Activated T-helper 1 cell treated with anti-CD3 and anti-CD28 coated beads, Interleukin-12 subunit alpha, Interleukin-12 subunit beta, Interleukin-2, Interleukin-4 antibody, amounts not matched to agents 30 ng/mL and 10 ng/mL and 1 ng/mL, durations not matched to agents 14 hours and 24 hours and 36 hours (primary cell): ENCODE data around the gene SNAI3. TPM values are rescaled to one million over a fixed set of nuclear protein-coding genes. Genes with fewer than 3 reads are reported as not detected.

ENCODE experiments used
- DNase-seq: peaks from one replicate; pipeline ENCODE4 v3.0.0; 2021; ENCODE audit warnings: low spot score
- H3K27ac Mint-ChIP-seq: one replicate; pipeline ENCODE4 v1.8.0; 2021; ENCODE audit warnings: mild to moderate bottlenecking, mixed read lengths
- H3K27me3 Mint-ChIP-seq: one replicate; pipeline ENCODE4 v1.8.0; 2022; ENCODE audit warnings: mild to moderate bottlenecking, moderate library complexity, mixed read lengths; ENCODE audit not compliant: insufficient read depth
- H3K36me3 Mint-ChIP-seq: one replicate; pipeline ENCODE4 v1.8.0; 2021; ENCODE audit warnings: low read depth, mixed read lengths
- H3K4me1 Mint-ChIP-seq: one replicate; pipeline ENCODE4 v1.8.0; 2021; ENCODE audit warnings: low read depth, mixed read lengths
- H3K4me3 Mint-ChIP-seq: one replicate; pipeline ENCODE4 v1.8.0; 2021; ENCODE audit warnings: mild to moderate bottlenecking, moderate library complexity, mixed read lengths
- H3K9me3 Mint-ChIP-seq: one replicate; pipeline ENCODE4 v1.8.0; 2021; ENCODE audit warnings: mixed read lengths
- intact Hi-C: fragments of 100-400 bp; cut with micrococcal nuclease; formaldehyde crosslinking; loops from one replicate; pipeline ENCODE4 v1.15.1; 2024
- total RNA-seq: library from RNA; stranded (reverse); gene quantifications from 2 replicates; pipeline ENCODE4 v1.2.3, GENCODE V29; 2022

Gene SNAI3
- total RNA-seq, 1 donor from 2014 or later, result 2.4 TPM

- peaks cover 2% of the 10 kb centered on the region for H3K4me1 Mint-ChIP-seq
- no peak for DNase-seq
- H3K27me3 Mint-ChIP-seq, result no peaks in the 10 kb centered on the region
- H3K27ac Mint-ChIP-seq, result no peak overlapping the region
- intact Hi-C loops, result loop anchor here (5.0 kb wide), 1 partner anchor 151 kb away; no protein-coding TSS in a partner anchor
- no peak overlapping the region for H3K4me3 Mint-ChIP-seq
- peaks cover 23% of the 10 kb centered on the region for H3K36me3 Mint-ChIP-seq
- H3K9me3 Mint-ChIP-seq, result no peaks in the 10 kb centered on the region
These were observed 55.4 kb downstream of the SNAI3 start for GRCh38 chr16:88630941-88631340.

- H3K4me3 Mint-ChIP-seq, result no peak overlapping the region
- H3K27ac Mint-ChIP-seq, result no peak overlapping the region
- peaks cover 23% of the 10 kb centered on the region for H3K36me3 Mint-ChIP-seq
- intact Hi-C loops, result loop anchor here (5.0 kb wide), 1 partner anchor 152 kb away; no protein-coding TSS in a partner anchor
- no peak for DNase-seq
- no peaks in the 10 kb centered on the region for H3K9me3 Mint-ChIP-seq
- H3K4me1 Mint-ChIP-seq, result no peaks in the 10 kb centered on the region
- H3K27me3 Mint-ChIP-seq, result no peaks in the 10 kb centered on the region
These were observed 55.9 kb downstream of the SNAI3 start for GRCh38 chr16:88630433-88630832.

- H3K4me3 Mint-ChIP-seq, result no peak overlapping the region
- H3K27me3 Mint-ChIP-seq, result no peaks in the 10 kb centered on the region
- DNase-seq, result no peak
- H3K27ac Mint-ChIP-seq, result no peak overlapping the region
- H3K4me1 Mint-ChIP-seq, result no peaks in the 10 kb centered on the region
- intact Hi-C loops, result loop anchor here (5.0 kb wide), 1 partner anchor 152 kb away; no protein-coding TSS in a partner anchor
- peaks cover 21% of the 10 kb centered on the region for H3K36me3 Mint-ChIP-seq
- no peaks in the 10 kb centered on the region for H3K9me3 Mint-ChIP-seq
These were observed 56.5 kb downstream of the SNAI3 start for GRCh38 chr16:88629835-88630234.

GRCh38 chr16:88628512-88628974 is 57.8 kb downstream of the SNAI3 start:
- peaks cover 24% of the 10 kb centered on the region for H3K36me3 Mint-ChIP-seq
- H3K4me3 Mint-ChIP-seq, result no peak overlapping the region
- intact Hi-C loops, result no loop called here
- no peak overlapping the region for H3K27ac Mint-ChIP-seq
- no peaks in the 10 kb centered on the region for H3K27me3 Mint-ChIP-seq
- no peaks in the 10 kb centered on the region for H3K4me1 Mint-ChIP-seq
- no peaks in the 10 kb centered on the region for H3K9me3 Mint-ChIP-seq
- DNase-seq, result no peak

Other genes with a start within 250 kb of the SNAI3 start
- 20.6 and 21.7 TPM in 2 replicates for gene ZFPM1, start 233.2 kb downstream of the SNAI3 start, total RNA-seq
- gene ZC3H18, start 116.1 kb downstream of the SNAI3 start, total RNA-seq, result 115 and 116 TPM in 2 replicates
- not detected in 2 replicates for gene IL17C, start 47.9 kb downstream of the SNAI3 start, total RNA-seq
- 218 and 219 TPM in 2 replicates for gene CYBA, start 35.5 kb downstream of the SNAI3 start, total RNA-seq
- gene MVD, start 23.4 kb downstream of the SNAI3 start, total RNA-seq, result 88.8 and 90.0 TPM in 2 replicates
- gene RNF166, start 19.9 kb upstream of the SNAI3 start, total RNA-seq, result 42.4 and 45.0 TPM in 2 replicates
- gene CTU2, start 20.0 kb upstream of the SNAI3 start, total RNA-seq, result 66.3 and 74.7 TPM in 2 replicates
- 214 and 217 TPM in 2 replicates for gene PIEZO1, start 98.7 kb upstream of the SNAI3 start, total RNA-seq
- gene CDT1, start 117.3 kb upstream of the SNAI3 start, total RNA-seq, result 95.4 and 97.3 TPM in 2 replicates
- 301 and 303 TPM in 2 replicates for gene APRT, start 125.4 kb upstream of the SNAI3 start, total RNA-seq
- 21.9 and 23.8 TPM in 2 replicates for gene GALNS, start 170.4 kb upstream of the SNAI3 start, total RNA-seq
- gene TRAPPC2L, start 170.6 kb upstream of the SNAI3 start, total RNA-seq, result 63.1 and 65.4 TPM in 2 replicates
- gene PABPN1L, start 180.2 kb upstream of the SNAI3 start, total RNA-seq, result not detected in 2 replicates